Esophagus (tissue), 2 donors: ENCODE results near the gene PLK5. TPM values are rescaled to one million over a fixed set of nuclear protein-coding genes. Genes with fewer than 3 reads are reported as not detected.

ENCODE experiments used
- H3K27ac ChIP-seq, 2 donors: one replicate each; pipeline ENCODE4 v1.5.1; 2013; ENCODE audit warnings: low read depth in 2 of 2, mild to moderate bottlenecking in 2 of 2, inconsistent platforms in 1 of 2, low read length in 1 of 2, moderate library complexity in 1 of 2
- H3K27me3 ChIP-seq, 2 donors: one replicate each; pipeline ENCODE4 v1.6.1; 2013; ENCODE audit warnings: low read length in 2 of 2, control low read depth in 1 of 2, mild to moderate bottlenecking in 1 of 2; ENCODE audit not compliant: insufficient read depth in 2 of 2, control insufficient read depth in 1 of 2
- H3K36me3 ChIP-seq, 2 donors: one replicate each; pipeline ENCODE4 v1.6.1; 2013; ENCODE audit warnings: low read length in 1 of 2; ENCODE audit not compliant: control insufficient read depth in 2 of 2, insufficient read depth in 2 of 2
- H3K4me1 ChIP-seq, 2 donors: one replicate each; pipeline ENCODE4 v1.6.1; 2013; ENCODE audit warnings: low read length in 1 of 2; ENCODE audit not compliant: control insufficient read depth in 2 of 2, insufficient read depth in 2 of 2
- H3K4me3 ChIP-seq, 2 donors: one replicate each; pipeline ENCODE4 v1.5.1; 2013; ENCODE audit warnings: low read length in 2 of 2, mild to moderate bottlenecking in 2 of 2, low read depth in 1 of 2, moderate library complexity in 1 of 2
- H3K9me3 ChIP-seq, 2 donors: one replicate each; pipeline ENCODE4 v1.6.1; 2013; ENCODE audit warnings: mild to moderate bottlenecking in 2 of 2, low read depth in 1 of 2, low read length in 1 of 2, moderate library complexity in 1 of 2; ENCODE audit not compliant: control insufficient read depth in 2 of 2, insufficient read depth in 1 of 2
- WGBS, 2 donors: extraction: QIAGEN DNeasy Blood & Tissue Kit; methylation state at CpG; one replicate each; pipeline ENCODE4 v1.1.7; 2013; 5-methylcytosine and 5-hydroxymethylcytosine counted together
- polyA plus RNA-seq, 2 donors: library from polyadenylated mRNA; stranded (reverse); fragments of 200-250 nt; gene quantifications; one replicate each; pipeline ENCODE4 v1.2.3, GENCODE V29; 2013
- donor health status: healthy with polysubstance abuse.
- donor health status: Bipolar disorder and iron deficiency.

Gene PLK5
- polyA plus RNA-seq, 2 donors, result 0.13 to 0.53 TPM

DNA sequence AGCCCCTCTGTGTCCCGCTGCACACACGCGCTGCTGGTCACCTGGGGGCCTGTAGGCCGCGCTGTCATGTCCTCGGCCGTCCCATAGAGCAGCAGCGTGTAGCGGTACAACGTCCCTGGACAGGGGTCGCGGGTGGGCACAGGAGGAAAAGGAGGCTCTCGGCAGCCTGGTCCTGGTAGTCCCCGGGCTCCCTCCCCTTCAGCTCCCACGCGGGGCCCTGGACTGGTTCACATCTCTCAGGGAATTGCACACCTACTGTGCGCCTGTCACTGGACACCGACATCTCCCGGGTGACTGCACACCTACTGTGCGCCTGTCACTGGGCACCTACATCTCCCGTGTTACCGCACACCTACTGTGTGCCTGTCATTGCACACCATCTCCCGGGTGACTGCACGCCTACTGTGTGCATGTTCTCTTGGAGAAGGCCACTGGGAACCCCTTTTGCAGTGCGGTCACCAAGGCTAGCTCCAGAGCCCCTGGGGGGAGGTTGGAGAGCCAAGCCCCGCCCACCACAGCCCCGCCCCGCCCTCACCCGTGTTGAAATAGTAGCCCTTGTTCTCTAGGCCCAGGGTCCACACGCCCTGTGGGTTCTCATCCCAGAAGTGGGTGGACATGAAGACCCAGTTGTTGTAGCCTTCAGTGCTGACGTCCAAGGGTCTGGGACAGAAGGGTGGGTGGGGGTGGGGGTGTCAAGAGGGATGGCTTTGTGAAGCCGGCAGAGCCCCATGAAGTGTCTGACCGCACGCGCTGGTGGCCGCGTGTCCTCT, 41.3 kb upstream of the PLK5 start:
- 80 to 84% methylated on average over 37 of the region's 37 CpGs for WGBS, 2 donors
- H3K27me3 ChIP-seq, result no peaks in the 10 kb centered on the region
- H3K36me3 ChIP-seq, result no peaks in the 10 kb centered on the region
- no peak overlapping the region for H3K27ac ChIP-seq
- no peak overlapping the region for H3K4me3 ChIP-seq
- peaks cover 0 to 6% of the 10 kb centered on the region in 2 donors for H3K4me1 ChIP-seq
- H3K9me3 ChIP-seq, result no peaks in the 10 kb centered on the region

DNA sequence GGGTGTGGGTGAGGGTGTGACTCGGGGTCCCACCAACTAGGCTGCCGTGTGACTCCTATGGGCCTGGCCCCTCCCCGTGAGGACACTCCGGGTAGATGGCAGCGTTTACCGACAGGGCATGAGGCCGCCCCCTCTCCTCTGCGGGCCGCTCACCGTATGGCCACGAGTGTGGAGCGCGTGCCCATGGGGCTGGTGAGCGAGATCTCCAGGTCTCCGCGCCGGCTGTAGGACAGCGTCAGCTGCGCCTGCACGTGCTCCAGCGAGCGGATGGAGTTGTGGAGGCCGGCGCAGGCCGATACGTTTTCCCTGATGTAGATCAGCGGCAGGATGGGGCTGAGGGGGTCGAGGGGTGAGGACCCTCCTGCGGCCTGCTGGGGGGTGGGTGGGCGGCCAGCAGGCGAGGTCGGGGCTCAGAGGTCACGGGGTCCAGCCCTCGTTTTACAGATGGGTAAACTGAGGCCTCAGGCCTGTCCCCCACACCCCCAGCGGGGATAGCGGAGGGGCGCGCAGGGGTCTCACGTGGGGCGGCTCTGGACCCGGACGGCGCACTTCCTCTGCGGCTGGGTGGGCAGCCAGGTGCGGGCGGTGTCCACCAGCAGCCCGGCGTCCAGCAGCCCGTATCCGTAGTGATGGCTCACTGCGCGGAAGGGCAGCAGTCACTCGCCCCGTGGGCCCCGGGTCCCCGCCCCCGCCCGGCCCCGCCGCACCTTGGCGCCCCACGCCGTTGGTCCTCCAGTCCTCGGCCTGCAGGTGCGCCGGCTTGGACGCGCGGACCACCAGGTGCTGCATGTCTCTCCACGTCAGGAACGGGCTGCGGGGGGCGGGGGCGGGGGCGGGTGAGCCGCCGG, 40.5 kb upstream of the PLK5 start:
- H3K27ac ChIP-seq, result no peak overlapping the region
- H3K4me1 ChIP-seq, result peaks cover 0 to 5% of the 10 kb centered on the region in 2 donors
- no peaks in the 10 kb centered on the region for H3K9me3 ChIP-seq
- no peak overlapping the region for H3K4me3 ChIP-seq
- H3K27me3 ChIP-seq, result no peaks in the 10 kb centered on the region
- H3K36me3 ChIP-seq, result no peaks in the 10 kb centered on the region
- 91 to 92% methylated on average over 69 to 77 of the region's 77 CpGs for whole genome bisulfite sequencing, 2 donors

DNA sequence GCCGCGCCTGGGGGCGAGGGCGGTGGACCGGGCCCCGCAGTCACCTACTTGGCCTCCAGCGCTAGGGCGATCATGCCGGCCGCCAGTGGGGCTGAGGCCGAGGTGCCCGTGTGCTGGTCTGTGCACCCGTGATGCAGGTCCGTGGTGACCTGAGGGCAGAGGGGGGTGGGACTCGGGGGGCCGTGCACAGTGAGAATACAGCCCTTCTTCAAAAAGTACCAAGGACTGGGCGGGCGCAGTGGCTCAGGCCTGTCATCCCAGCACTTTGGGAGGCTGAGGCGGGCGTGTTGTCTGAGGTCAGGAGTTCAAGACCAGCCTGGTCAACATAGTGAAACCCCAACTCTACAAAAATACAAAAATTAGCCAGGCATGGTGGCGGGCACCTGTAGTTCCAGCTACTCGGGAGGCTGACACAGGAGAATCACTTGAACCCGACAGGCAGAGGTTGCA, 39.9 kb upstream of the PLK5 start:
- Histone ChIP-seq H3K4me1 (peaks cover 0 to 3% of the 10 kb centered on the region in 2 donors), H3K4me3 (no peak overlapping the region), H3K27me3 (no peaks in the 10 kb centered on the region), H3K27ac (no peak overlapping the region), H3K9me3 (no peaks in the 10 kb centered on the region), H3K36me3 (no peaks in the 10 kb centered on the region)
- 90 to 94% methylated on average over 23 of the region's 23 CpGs for WGBS, 2 donors

DNA sequence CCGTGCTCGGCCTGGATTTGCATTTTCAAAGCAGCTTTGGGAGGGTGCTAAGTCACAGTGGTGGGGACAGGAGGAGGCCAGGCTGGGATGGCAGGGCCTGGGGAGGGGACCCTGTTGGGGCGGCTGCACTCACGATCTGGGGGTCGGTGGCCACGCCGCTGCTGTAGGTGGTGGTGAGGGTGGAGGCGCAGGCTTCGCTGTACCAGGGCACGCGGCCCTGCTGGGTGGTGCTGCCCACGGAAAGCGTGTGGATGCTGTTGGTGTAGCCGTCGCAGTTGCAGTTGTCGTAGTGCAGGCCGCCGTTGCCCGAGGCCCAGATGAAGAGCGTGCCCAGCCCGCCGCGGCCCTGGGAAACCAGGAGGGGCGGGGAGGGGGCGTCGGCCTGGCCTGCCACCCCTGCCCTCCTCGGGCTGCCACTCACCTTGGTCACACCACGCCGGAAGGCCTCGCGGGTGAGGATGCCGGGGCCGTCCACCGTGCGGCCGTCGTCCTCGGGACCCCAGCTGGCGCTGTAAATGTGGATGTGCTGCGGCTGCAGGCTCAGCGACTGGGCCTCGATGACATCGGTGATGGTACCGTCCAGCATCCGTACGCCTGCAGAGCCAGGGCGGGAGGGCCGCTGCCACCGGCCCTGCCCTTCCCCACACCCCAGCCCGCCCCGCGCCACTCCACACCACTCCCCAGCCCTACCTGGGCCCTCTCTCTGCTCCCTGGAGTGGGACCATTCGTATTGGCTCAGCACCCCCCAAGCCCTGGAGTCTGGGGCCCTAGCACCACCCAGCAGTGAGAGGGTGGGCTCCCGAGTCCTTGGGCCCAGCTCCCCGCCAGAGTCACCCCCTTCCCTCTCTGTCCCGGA, 36.9 kb upstream of the PLK5 start:
- H3K9me3 ChIP-seq, result no peaks in the 10 kb centered on the region
- H3K36me3 ChIP-seq, result no peaks in the 10 kb centered on the region
- H3K27ac ChIP-seq, result no peak overlapping the region
- 94 to 95% methylated on average over 47 to 56 of the region's 56 CpGs for WGBS, 2 donors
- peaks cover 0 to 5% of the 10 kb centered on the region in 2 donors for H3K4me1 ChIP-seq
- no peak overlapping the region for H3K4me3 ChIP-seq
- H3K27me3 ChIP-seq, result no peaks in the 10 kb centered on the region

DNA sequence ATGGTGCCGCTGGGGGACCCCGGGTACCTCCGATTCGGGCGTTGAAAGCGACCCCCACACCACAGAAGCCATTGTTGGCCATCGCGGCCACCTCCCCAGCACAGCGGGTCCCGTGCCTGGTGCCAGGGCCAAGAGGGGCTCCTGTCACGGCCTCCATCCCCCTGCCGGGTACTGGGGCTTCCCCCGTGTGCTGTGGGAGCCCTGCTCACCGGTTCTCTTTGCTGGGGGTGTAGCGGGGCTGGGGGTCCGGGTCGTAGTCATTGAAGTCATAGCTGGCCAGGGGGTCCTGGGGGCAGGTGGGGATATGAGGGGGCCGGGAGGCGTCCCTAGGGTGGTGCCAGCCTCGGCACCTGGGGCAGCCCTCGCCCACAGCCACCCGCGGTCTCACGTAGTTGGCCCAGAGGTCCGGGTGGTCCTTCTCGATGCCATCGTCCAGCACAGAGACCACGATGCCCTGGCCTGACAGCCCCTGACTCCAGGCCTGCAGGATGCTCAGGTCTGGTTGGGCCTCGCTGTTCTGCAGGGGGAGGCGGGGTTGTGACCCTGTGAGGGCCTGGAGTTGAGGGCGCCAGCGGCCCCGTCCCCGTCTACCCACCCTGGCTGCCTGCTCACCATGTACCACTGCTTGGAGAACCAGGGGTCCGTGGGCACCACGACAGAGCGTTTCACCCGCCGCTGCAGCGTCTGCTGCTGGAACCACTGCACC, 36.1 kb upstream of the PLK5 start:
- Histone ChIP-seq H3K4me3 (no peak overlapping the region), H3K4me1 (peaks cover 0 to 5% of the 10 kb centered on the region in 2 donors), H3K27ac (no peak overlapping the region), H3K9me3 (no peaks in the 10 kb centered on the region), H3K27me3 (no peaks in the 10 kb centered on the region), H3K36me3 (no peaks in the 10 kb centered on the region)
- 91 to 92% methylated on average over 38 to 40 of the region's 40 CpGs for WGBS, 2 donors

DNA sequence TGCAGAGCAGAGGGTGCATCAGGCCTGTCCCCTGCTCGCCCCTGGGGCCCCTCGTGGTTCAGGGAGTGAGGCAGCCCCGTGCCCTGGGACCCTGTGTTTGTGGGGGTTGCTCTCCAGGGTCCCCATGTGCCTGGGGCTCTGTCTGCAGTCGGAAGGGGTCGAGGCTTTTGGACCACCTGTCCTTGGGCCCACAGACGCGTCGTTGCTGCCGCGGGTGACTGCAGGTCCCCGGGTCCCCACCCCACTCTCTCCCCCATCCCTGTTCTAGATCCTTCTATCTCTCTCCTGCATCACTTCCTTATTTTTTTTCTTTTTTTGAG, 35.6 kb upstream of the PLK5 start:
- no peak overlapping the region for H3K27ac ChIP-seq
- H3K4me3 ChIP-seq, result no peak overlapping the region
- H3K27me3 ChIP-seq, result no peaks in the 10 kb centered on the region
- H3K4me1 ChIP-seq, result peaks cover 0 to 5% of the 10 kb centered on the region in 2 donors
- no peaks in the 10 kb centered on the region for H3K9me3 ChIP-seq
- WGBS, 2 donors, result 88 to 89% methylated on average over 11 of the region's 11 CpGs
- no peaks in the 10 kb centered on the region for H3K36me3 ChIP-seq

DNA sequence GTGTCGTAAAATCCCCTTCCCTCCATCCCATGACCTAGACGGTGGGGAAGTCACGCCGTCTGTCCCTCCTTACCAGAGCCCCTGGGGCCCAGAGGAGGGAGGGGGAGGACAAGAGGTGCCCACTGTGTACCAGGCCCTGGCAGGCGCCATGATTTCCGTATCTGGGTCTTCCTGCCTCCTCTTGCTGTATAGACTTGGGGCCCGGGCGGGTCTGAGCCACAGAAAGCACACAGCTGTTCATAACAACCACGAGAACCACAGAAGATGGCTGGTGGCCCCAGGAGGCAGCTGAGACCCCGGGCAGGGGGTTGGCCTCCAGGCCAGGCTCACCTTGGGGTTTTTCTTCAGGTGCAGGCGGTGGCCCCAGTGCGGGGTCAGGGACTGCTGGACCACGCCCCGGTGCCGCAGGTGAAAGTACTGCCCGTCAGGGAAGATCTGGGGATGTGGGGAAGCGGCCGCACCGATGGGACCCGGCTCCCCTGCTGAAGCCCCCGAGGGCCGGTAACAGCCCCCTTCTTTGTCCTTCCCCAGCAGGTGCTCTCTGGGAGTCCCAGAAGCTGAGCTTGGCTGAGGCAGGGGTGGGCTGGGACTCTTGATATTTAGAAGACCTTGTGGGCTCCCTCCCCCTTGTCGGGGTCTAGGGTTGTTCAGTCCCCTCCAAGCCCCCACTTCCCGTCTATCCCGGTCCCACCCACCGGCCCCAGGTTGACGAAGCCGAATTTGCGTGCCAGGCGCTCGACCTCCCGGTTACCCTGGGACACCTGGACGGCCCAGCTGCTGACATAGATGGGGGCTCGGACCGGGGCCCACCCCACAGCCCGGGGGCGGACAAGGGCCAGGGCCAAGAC, 34.2 kb upstream of the PLK5 start:
- WGBS, 2 donors, result 21 to 24% methylated on average over 36 to 37 of the region's 37 CpGs
- Histone ChIP-seq H3K27ac (peak overlapping the region; percentile 83 to 87), H3K9me3 (no peaks in the 10 kb centered on the region), H3K4me3 (peak overlapping the region; percentile 42 to 55), H3K4me1 (peaks cover 0 to 5% of the 10 kb centered on the region in 2 donors), H3K36me3 (no peaks in the 10 kb centered on the region), H3K27me3 (no peaks in the 10 kb centered on the region)

DNA sequence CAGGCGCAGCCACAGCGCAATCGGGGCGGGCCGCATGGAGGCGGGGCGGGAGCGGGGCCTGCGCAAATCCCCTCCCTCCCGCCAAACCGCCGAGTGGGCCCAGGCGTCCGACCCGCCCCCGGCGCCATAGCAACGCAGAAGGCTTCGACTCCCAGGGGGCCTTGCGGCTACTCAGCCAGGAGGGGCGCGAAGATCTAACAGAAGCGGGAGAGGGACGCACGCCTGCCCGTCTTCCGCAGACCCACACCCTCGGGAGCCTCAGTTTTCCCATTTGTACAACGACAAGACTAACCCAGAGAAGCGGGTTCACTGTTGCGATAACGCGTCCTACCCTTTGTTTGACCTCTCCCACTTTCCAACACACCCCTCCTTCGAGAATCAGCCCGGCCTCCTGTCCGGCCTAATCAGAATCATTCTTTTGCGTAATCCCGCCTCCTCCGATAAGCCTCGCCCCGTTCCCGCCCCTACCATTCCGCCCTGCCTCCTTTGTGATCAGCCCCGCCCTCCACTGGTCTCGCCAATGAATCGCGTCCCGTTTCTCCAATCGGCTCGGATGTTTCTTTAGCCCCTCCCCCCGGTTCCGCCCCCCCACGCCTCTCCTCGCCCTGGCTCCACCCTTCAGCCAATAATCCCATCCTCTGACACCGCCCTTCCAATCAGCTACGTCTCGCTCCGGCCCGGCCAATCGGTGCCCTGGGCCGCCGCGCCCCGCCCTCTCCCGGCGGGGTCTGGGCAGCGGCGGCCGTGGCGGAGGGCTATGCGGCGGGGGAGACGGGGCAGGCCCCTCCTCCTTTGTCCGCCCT, 33.4 kb upstream of the PLK5 start, which contains the start of gene PCSK4:
TSS of gene PCSK4 (minus strand) at position 40 of the 803 bp plus-strand sequence. CDS start at position 36, 4 bp downstream.
- H3K27ac ChIP-seq, result peak within 1 kb of the TSS; percentile 83 to 87
- no peaks in the 10 kb centered on the region for H3K36me3 ChIP-seq
- 1% methylated on average over 70 to 74 of the region's 74 CpGs for WGBS, 2 donors
- H3K9me3 ChIP-seq, result no peaks in the 10 kb centered on the region
- H3K4me1 ChIP-seq, result peaks cover 0 to 5% of the 10 kb centered on the region in 2 donors
- H3K4me3 ChIP-seq, result peak within 1 kb of the TSS; percentile 49 to 71
- no peaks in the 10 kb centered on the region for H3K27me3 ChIP-seq
